IPS DF 4.7 (cell line): Measurements from ENCODE around the gene IGF2BP3.
"Not testable (repeated sequence)": the region's sequence is repeated elsewhere in the genome, so short reads cannot be mapped to it uniquely, and the experiment has no call there.

Source experiments
- DNase-seq: peaks from one replicate; pipeline ENCODE4 v3.0.0-alpha.2; 2013; ENCODE audit warnings: low spot score; ENCODE audit errors: extremely low read depth

The IGF2BP3 gene

DNA sequence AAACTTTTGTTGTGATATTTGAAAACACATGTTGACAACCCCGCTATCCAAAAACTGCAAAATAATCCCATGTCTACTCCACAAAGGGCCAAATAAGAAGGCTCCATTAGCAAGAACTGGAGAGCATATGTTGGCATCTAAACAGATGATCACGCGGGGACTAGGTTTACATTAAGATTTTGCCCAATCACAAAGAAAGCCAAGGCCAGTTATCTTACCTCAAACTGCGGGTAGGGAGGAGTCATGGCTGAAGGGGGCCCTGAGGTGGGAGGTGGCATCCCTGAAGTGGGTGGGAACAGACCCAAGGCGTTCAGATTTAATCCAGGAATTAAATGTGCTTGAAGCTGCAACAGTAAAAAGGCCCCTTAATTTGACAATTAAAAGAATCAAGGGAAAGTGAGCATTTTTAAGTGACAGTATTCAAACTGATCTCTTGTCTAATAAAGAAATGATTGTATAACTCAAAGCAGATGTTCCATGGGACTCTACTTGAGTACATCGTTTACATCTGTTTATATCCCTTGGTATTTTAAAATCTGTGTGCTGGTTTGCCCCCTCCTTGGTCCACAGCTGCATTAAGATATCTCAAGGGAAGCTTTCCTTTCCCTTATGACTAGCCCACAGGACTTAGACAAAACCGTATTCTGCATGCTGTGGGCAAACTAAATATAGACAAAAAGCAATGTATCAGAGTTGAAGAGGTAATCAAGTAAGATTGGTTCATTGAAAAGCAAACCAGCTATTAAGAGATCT lies 128.3 kb downstream of the IGF2BP3 start:
- no peak for DNase-seq

DNA sequence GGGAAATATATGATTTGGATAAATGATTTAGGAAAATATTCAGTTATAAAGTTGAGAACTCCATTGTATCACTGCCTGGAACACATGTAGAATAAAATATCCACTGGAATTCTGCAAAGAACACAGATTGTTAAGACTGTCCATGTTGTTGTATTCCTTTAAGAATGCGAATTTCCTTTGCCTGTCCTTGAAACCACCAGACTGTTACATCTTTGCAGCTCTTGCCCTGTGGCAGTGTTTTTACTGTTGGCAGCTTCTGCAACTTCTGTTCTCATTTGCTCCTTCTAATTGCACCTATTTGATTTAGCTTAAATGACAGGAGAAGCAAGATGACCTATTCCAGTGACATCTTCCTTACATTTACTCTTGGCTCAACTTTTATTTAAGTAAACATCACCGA lies 131.4 kb downstream of the IGF2BP3 start:
- no peak for DNase-seq

DNA sequence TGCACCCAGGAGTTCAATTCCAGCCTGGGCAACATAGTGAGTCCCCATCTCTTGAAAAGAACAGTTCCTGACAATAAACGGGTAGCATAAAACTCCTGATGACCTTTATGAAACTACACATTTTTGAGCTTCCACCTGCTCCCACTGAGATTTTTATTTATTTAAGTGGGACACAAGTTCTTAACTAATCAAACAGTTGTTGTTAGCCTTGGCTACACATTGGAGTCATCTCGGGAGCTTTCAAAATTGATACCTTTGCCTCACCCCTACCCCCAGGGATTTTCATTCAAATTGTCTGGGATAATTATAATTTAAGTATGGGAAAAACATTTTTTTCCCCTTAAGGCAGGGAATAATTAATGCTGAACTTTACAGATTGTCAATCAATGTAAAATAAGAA lies 131.9 kb downstream of the IGF2BP3 start:
- DNase-seq, result no peak

DNA sequence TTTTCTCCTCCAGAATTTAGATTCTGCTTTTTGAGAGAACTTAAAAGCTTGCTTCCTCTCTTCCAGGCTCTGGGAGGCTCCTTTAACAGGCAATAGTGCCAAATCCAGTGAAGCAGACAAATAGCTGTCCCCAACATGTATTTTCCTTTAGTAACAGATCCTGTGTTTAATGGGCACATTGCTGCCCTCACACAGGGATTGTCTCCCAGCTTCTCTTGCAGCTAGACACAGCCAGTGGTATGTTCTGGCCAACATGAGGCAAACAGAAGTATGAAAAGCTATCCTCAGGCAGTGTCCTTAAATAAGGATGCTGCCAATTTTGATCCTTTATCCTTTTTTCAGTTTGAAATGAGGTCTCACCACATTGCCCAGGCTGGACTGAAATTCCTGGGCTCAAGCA lies 132.9 kb downstream of the IGF2BP3 start:
- DNase-seq, result no peak

DNA sequence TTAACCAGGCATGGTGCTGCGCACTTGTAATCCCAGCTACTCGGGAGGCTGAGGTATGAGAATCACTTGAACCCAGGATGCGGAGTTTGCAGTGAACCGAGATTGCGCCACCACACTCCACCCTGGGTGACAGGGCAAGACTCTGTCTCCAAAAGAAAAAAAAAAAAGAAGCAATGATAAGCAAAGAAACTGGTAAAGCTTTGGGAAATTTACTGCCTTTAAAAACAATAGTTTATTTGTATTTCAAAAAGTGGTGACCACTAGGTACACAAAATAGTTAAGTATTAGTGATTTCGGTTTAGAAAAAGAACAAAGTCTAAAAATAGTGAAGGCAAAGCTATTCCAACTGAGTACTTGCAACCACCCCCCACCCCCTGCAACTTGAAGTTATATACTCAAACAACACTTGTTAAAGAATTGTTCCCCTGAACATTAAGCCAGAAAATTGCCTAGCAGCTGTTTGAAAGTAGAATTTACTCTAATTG lies 133.4 kb downstream of the IGF2BP3 start:
- no peak for DNase-seq

DNA sequence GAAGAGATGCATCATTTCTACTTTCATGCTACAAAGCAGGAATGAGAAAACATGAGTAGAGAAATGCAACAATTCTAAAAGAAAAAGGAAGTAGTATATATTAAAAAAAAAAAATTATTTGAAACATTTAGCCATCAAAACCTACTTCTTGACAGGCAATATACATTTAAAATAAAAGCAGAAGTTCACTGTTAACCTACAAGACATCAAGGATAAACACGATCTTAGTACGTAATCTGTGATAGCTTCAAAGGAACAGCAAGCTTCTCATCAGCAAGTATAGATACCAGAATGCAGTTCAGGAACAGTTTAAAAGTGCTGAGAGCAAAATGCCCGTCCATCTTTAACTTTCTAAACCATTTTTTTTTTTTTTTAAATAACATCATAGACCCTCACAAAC lies 134.2 kb downstream of the IGF2BP3 start:
- no peak for DNase-seq

DNA sequence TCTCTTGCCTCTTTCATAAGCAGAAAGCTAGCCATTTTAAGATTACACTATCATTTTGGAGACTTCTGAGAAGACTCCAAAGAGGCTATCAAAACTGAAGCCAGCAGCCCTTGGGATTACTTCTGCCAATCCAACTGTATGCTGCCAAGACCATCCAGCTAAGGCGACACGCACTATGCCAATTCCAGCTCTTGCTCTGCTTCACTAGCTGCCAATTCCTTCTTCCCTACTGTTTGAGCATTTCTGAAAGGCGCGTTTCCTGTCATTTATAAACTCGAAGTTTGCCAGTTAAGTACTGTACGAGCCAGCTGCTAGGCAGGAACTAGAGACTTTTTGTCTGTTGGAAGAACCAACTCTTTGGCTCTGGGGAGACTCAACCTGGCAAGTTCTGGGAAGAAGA lies 134.7 kb downstream of the IGF2BP3 start:
- no peak for DNase-seq

DNA sequence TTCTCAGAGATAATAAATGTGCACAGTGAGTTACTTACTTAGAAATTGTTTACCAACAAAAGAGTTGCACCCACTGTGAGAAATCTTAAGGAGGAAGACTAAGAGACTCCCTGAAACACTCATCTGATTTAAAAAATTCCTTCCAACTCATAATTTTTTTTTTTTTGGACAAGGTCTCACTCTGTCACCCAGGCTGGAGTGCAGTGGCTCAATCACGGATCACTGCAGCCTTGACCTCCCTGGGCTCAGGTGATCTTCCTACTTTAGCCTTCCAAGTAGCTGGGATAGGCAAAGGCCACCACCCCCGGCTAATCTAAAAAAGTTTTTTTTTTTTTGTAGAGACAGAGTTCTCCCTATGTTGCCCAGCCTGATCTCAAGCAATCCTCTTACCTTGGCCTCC lies 135.2 kb downstream of the IGF2BP3 start:
- no peak for DNase-seq

DNA sequence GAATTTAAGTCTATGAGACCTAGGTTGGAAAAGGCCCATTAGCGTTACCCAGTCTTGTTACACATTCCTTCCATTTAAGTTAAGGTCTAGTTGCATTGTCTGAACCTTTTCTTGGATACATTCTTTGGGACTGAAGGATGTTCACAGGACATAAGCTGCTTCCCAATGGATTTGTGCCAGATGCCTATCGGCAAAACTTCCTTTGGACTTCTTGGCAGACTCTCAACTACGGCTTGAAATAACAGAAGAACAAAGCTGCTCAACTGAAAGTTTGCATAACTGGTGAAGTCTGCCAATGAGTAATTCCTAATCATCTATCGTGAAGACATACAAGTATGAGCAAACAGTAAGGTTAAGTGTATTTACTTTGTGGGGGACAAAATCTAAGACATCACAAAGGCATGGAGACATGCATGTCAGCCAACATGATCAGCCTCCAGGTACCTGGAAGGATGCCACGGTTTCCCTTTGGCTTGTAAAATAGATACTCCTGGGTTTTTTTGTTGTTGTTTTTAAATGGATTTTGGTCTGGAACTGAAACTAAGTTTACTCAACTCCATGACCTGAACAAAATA lies 135.7 kb downstream of the IGF2BP3 start:
- DNase-seq, result no peak

DNA sequence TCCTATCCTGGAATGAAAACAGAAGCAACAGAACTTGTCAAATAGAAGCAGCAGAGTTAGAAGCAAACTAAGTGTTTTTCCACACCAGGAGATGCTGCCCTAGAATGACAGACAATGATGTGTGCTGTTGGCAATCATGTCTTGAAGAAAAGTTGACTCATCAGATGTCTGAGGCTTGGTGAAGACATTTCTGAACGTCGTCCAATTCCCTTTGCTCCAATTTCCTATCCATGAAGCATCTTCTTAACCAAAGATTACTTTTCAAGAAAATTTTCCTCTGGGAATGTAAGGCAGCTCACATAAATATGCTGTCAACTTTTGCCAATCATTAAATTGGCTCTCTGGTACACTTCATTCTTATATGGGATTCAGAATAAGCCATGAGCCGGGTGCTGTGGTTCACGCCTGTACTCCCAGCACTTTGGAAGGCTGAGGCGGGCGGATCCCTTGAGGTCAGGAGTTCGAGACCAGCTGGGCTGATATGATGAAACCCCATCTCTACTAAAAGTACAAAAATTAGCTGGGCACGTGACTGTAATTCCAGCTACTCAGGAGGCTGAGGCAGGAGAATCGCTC lies 136.5 kb downstream of the IGF2BP3 start:
- DNase-seq, result no peak

DNA sequence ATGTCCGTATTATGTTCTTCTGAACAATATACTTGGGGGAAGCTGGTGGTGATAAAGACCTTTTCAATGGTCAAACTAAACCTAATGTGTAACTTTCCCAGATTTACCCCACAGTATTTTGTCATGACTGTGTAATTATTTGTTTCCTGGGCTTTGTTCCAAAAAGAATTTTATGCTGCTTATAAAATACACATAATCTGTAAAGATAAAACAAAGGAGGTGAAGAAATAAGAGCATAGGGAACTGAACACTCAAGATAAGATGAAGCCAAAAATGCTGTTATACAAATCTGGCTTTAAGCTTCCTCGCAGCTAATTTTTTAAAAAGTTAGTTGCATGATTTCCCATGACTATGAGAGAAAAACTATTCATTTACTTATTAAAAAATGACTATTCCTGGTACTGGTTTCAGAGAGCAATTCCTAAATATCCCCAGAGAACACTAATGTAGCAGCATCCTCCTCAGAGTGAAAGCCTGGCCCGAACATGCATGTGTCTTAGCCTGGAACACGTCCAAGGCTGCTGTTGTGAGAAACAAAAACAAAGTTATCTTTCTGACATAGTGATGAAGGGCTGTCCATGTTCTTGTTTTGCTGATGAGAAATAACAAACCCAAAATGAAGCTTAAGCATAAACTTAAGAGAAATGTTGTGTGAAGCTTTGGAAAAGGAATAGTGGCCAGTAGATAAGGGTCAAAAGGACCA lies 137.2 kb downstream of the IGF2BP3 start:
- DNase-seq, result no peak

DNA sequence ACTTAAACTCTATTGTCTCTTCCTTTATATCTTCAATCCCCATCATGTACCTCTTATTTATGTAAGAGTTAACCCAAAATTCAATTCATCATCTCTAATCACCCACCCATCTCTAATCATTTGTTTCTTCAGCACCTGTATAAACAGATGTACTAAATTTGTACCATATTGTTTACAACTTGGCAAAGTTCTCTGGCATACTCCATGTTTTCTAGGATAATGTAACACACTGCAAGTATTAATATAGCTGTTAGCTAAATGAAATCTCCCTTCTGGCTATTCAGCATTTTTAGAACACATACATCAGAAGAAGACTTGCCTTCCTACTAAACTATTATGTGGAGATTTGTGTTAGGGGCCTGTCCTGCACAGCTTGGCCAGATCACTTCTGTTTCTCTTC lies 138.1 kb downstream of the IGF2BP3 start:
- no peak for DNase-seq

DNA sequence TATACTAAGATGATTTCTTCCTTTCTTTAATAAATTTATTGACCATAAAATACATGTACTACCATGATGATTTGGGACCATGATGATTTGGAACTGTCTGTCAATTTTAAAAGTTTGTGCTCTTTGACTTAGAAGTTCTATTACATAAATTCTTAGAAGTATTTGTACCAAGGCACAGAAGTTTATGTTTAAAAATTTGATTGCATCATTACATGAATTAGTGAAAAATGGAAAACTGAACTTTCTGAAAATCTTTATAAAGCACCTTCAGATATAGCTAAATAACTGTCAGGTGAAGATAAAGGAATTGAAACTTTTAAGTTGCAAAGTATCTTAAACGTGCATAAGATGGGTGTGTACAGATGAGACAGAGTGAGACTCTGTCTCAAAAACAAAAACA lies 139.2 kb downstream of the IGF2BP3 start:
- DNase-seq, result no peak

DNA sequence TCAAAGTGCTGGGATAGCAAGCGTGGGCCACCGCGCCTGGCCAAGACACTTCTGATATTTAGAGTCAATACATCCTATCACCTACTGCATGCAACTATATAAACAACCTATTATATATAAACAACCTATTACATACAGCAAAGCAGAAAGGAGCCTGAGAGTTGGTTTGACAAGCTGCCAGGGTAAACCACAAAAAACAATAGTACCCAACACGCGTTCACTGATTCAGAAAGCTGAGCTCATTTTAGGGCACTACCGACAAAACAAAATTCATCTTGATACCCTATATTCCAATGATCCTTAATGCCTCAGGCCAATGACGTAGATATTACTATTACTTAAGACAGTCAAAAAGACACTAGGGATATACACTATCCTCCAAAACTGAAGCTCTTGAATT lies 154.9 kb downstream of the IGF2BP3 start:
- no peak for DNase-seq

DNA sequence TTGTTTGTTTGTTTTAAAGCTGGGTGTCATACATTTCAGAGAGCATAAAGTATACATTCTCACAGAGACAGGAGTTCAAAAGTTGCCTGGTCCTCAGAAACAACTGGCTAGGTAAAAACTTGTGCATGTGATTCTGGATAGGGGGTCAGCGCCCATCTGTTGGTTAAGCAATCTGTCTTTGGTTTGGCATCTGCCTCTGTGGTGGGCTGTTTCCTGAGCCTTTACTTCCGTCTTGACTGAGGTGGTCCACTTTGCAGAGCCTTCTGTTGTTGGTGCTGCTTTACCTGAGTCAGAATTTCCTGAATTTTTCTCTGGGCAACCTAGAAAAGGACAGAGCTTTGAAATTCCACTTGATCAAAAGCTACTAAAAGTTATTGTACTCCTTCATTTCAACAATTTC lies 158.2 kb downstream of the IGF2BP3 start:
- DNase-seq, result not testable (repeated sequence)

DNA sequence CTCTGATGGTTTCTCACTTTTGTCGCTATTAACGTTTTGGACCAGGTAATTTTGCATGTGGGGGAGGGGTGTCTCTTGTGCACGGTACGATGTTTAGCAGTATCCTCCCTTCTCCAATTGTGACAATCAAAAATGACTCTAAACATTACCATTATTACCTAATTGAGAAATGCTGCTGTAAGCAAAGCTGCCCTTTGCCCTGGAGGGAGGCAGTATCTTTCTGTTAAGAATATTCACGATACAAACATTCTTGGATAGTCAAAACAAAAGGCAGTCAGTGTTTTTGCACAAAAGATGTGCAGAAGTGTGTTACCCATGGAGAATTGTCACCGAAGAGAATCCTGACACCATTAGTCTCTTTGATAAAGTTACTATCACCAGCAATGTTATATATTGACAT lies 161.5 kb downstream of the IGF2BP3 start:
- DNase-seq, result no peak

DNA sequence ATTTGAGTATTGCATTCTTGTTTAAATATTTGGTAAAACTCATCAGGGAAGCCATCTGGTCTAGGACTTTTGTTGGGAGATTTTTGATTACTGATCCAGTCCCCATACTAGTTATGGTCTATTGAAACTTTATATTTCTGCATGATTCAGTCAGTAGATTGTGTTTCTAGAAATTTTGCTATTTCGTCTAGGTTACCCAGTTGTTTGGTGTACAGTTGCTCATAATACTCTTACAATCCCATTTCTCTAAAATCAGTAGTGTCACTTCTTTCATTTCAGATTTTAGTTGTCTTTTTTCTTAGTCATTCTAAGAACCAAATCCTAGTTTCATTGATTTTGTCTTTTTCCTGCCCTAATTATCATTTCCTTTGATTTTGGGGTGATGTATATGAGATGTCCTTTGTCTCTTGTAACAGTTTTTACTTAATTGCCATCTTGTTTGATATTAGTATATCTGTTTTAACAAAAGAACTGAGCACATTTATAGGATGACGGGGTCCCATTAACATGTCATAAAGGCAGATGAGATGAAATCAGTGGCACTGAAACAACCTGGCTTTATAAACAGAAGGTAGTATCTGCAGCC lies 163.3 kb downstream of the IGF2BP3 start:
- DNase-seq, result no peak

DNA sequence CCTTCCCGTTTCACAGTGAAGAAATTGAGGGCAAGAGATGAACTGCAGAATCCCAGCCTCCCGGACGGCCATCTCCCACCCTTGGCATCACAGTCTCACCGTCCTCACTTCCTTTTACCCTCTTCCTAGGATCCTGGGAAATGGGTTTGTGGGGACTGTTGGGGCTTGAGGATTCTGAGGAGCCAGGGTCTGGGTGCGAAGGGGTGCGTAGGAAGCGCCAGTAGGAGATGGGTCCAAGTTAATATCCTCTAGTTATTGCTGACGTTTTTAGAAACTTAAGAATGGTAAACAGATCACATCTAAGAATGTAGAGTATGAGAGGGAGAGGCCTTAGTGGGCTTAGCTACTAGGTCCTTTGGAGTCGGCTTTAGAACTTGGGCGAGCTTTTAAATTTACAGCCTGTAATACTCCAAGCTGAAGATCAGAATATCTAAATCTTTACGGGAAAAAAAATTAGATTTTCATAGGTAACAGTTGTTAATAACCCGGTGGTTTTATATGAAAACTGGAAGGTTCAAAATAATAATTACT lies 170.5 kb downstream of the IGF2BP3 start:
- DNase-seq, result no peak

DNA sequence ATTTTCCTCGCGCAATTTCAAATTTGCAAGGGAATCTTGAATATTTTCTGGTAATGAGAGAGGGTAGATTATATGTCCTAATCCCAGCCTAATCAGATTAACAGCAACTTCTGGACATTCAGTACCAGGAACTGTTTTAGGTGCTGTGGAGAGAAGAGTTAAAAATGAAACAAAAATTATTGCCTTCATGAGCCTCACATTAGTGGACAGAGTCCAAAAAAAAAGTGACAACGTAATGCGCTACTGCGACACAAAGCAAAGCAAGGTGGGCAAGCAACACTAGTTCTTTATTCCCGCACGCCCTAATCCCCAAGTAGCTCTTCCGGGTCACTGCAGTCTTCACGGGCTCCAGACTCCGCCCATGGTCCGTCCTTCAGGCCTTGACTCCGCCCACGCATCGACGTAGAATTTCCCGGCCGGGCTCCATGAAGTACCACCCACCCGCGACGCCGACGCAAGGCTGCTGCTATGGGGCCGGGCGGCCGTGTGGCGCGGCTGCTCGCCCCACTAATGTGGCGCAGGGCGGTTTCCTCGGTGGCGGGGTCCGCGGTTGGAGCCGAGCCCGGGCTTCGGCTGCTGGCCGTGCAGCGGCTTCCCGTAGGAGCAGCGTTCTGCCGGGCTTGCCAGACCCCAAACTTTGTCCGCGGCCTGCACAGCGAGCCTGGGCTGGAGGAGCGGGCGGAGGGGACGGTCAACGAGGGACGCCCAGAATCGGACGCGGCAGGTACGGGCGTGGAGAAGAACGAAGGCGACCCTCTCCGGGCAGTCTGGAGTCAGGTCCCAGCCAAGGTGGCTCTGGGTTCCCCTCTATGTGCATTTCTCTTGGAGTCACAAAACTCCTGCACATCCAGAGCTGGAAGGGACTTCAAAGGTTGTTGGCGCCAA lies 171.2 kb downstream of the IGF2BP3 start, which contains the start of gene MALSU1:
MALSU1 (plus strand) TSS at position 455 of the 885 bp plus-strand sequence; CDS start at position 469, 14 bp downstream.
- peak; percentile 92 for DNase-seq

DNA sequence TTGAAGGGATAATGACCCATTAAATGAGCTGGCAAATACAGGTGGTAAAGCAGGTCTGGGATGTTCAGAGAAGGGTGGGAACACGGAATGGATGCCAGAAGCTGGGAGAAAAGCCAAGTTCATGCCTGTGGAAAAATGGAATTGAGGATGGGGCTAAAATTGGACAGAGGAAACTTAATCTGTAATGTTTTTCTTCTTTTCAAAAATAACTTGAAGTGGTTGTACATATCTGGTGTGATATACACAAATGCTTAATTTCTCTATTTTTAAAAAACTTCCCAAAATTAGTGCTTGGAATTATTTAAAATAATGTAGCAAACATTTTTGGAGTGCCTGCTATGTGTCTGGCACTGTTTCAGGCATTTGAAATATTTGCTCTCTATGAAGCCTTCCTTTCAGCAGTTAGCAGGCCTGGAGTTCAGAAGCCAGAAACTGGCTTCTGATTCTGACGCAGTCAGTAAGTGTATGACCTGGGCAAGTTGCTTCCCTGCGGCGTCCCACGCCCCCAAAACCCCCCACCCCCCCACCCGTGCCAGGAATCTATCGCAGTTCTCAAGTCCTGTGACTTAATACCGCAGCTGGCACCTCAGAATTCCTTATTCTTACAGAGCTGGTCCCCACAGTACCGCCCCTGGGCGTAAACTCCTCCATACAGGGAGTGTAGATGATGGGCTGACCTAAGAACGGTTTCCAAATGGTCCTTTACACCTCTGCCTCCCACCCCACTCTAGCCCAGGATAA lies 172.0 kb downstream of the IGF2BP3 start:
- DNase-seq, result no peak
